Transverse colon (tissue), 4 donors: Measurements from ENCODE around the gene FBLN7. TPM values are rescaled to one million over a fixed set of nuclear protein-coding genes. Genes with fewer than 3 reads are reported as not detected.

Source experiments
- DNase-seq: peaks from one replicate; pipeline ENCODE4 v3.0.0-alpha.2; 2019
- H3K27ac ChIP-seq, 4 donors: fragments of 200-600 bp; sonication (generic); 2 replicates each; pipeline ENCODE4 v1.5.1; 2016 to 2018; ENCODE audit warnings: inconsistent platforms in 4 of 4
- H3K27me3 ChIP-seq: fragments of 200-600 bp; sonication (generic); 2 replicates; pipeline ENCODE4 v1.5.1; 2017; ENCODE audit warnings: inconsistent platforms
- H3K36me3 ChIP-seq, 4 donors: fragments of 200-600 bp; sonication (generic); 2 replicates each; pipeline ENCODE4 v1.5.1; 2017 to 2019; ENCODE audit warnings: inconsistent platforms in 4 of 4
- H3K4me1 ChIP-seq, 4 donors: fragments of 200-600 bp; sonication (generic); 2 replicates each; pipeline ENCODE4 v1.5.1; 2017 to 2020; ENCODE audit warnings: inconsistent platforms in 4 of 4
- H3K4me3 ChIP-seq, 4 donors: fragments of 200-600 bp; sonication (generic); 1 replicate in 1 of 4; 2 replicates in 3 of 4; pipeline versions ENCODE4 v1.5.1 to v1.6.1; 2017 to 2019; ENCODE audit warnings: inconsistent platforms in 4 of 4
- H3K9me3 ChIP-seq, 2 donors: fragments of 200-600 bp; sonication (generic); 2 replicates each; pipeline ENCODE4 v1.5.1; 2017 to 2019; ENCODE audit warnings: inconsistent platforms in 2 of 2
- CTCF ChIP-seq, 5 experiments: fragments of 200-600 bp in 3 of 5; fragments of 450-650 bp in 2 of 5; sonication (generic) in 3 of 5; IDR thresholded peaks; 1 replicate in 2 of 5; 2 replicates in 3 of 5; pipeline ENCODE4 v1.5.1; 2016 to 2017; ENCODE audit warnings: antibody characterized with exemption in 5 of 5, inconsistent platforms in 3 of 5, mild to moderate bottlenecking in 2 of 5, moderate library complexity in 1 of 5
- EP300 ChIP-seq: sonication (generic); formaldehyde crosslinking; IDR thresholded peaks from one replicate; pipeline ENCODE4 v1.6.1; 2017; ENCODE audit warnings: antibody characterized with exemption, low read depth
- POLR2A ChIP-seq: fragments of 450-650 bp; IDR thresholded peaks from one replicate; pipeline ENCODE4 v1.6.1; 2016; ENCODE audit warnings: antibody characterized with exemption, mild to moderate bottlenecking, moderate library complexity
- POLR2AphosphoS5 ChIP-seq, 3 donors: sonication (generic); formaldehyde crosslinking; IDR thresholded peaks; one replicate each; pipeline ENCODE4 v1.6.1; 2016; ENCODE audit warnings: antibody characterized with exemption in 3 of 3
- WGBS, 2 donors: methylation state at CpG; one replicate each; pipeline ENCODE4 v1.1.5; 2018; ENCODE audit warnings: low coverage in 1 of 2; 5-methylcytosine and 5-hydroxymethylcytosine counted together
- in situ Hi-C, 4 donors: fragments of 200-750 bp; cut with MboI; loops; one replicate each; pipeline versions ENCODE4 v1.15.0 to v1.15.1; 2017; ENCODE audit warnings: low sequenced_read_pairs in 3 of 4, low pct_ligation_motif_present in 1 of 4, low pct_unique_long_range_greater_than_20kb in 1 of 4
- intact Hi-C: fragments of 100-400 bp; cut with DNase I; formaldehyde crosslinking; loops from one replicate; pipeline ENCODE4 v1.15.1; 2023; ENCODE audit warnings: low total_unique reads
- total RNA-seq, 4 donors: library from RNA; depleted of rRNA; stranded (reverse); fragments of >200 nt; gene quantifications; one replicate each; pipeline ENCODE4 v1.1.0, GENCODE V29; 2016

Gene FBLN7
- 1 to 10 TPM in 2 of 4 donors, not detected in 2; 1.2 to 2.9 TPM for total RNA-seq

- Histone ChIP-seq H3K4me1 (peaks cover 0 to 10% (median 7%) of the 10 kb centered on the region in 4 donors), H3K27ac (no peak within 1 kb of the TSS), H3K36me3 (no peaks in the 10 kb centered on the region), H3K27me3 (peaks cover 29% of the 10 kb centered on the region), H3K4me3 (peak within 1 kb of the TSS; percentile 16 to 53 (median 46)), H3K9me3 (no peaks in the 10 kb centered on the region)
- intact Hi-C loops (no loop called here), in situ Hi-C loops (no loop called here)
- TF ChIP-seq POLR2A (no peak), CTCF (IDR thresholded peaks at IDR 0.05) (no peak), POLR2AphosphoS5 (IDR thresholded peaks at IDR 0.05) (no peak), EP300 (no peak)
- no peak for DNase-seq
- 6% methylated on average over 47 of the region's 84 CpGs; no CpG with 5 or more reads in 1 of the 2 donors for WGBS, 2 donors
These were observed at the start of gene FBLN7 for GRCh38 chr2:112138159-112139032. TSS of gene FBLN7 (plus strand) at chr2:112138385. CDS start at chr2:112138656, 271 bp downstream.

- no peak for TF ChIP-seq POLR2AphosphoS5 (IDR thresholded peaks at IDR 0.05)
- TF ChIP-seq CTCF (IDR thresholded peaks at IDR 0.05), result no peak
- TF ChIP-seq POLR2A, result no peak
- in situ Hi-C loops, result no loop called here
- Histone ChIP-seq H3K27me3 (no peaks in the 10 kb centered on the region), H3K4me1 (peaks cover 0 to 5% (median 0%) of the 10 kb centered on the region in 4 donors), H3K36me3 (peaks cover 0 to 61% (median 18%) of the 10 kb centered on the region in 4 donors), H3K4me3 (no peak overlapping the region), H3K27ac (no peak overlapping the region), H3K9me3 (no peaks in the 10 kb centered on the region)
- DNase-seq, result no peak
- intact Hi-C loops, result no loop called here
- WGBS, 2 donors, result 80 to 81% methylated on average over 5 of the region's 5 CpGs
These were observed 48.8 kb upstream of the FBLN7 start for GRCh38 chr2:112089375-112089774.

GRCh38 chr2:112092286-112093041 is 45.7 kb upstream of the FBLN7 start:
- Histone ChIP-seq H3K9me3 (no peaks in the 10 kb centered on the region), H3K36me3 (peaks cover 0 to 54% (median 17%) of the 10 kb centered on the region in 4 donors), H3K4me1 (no peaks in the 10 kb centered on the region), H3K27ac (no peak overlapping the region), H3K4me3 (no peak overlapping the region), H3K27me3 (no peaks in the 10 kb centered on the region)
- TF ChIP-seq POLR2AphosphoS5 (IDR thresholded peaks at IDR 0.05) (no peak), POLR2A (no peak), CTCF (IDR thresholded peaks at IDR 0.05) (no peak), EP300 (no peak)
- intact Hi-C loops, result no loop called here
- in situ Hi-C loops, result no loop called here
- no peak for DNase-seq
- 84 to 88% methylated on average over 6 of the region's 6 CpGs for WGBS, 2 donors

GRCh38 chr2:112093216-112093615 is 45.0 kb upstream of the FBLN7 start:
- Histone ChIP-seq H3K4me3 (no peak overlapping the region), H3K4me1 (no peaks in the 10 kb centered on the region), H3K36me3 (peaks cover 0 to 54% (median 17%) of the 10 kb centered on the region in 4 donors), H3K9me3 (no peaks in the 10 kb centered on the region), H3K27me3 (no peaks in the 10 kb centered on the region), H3K27ac (no peak overlapping the region)
- in situ Hi-C loops, result no loop called here
- intact Hi-C loops, result no loop called here
- 40 to 73% methylated on average over 1 of the region's 1 CpG for WGBS, 2 donors
- DNase-seq, result no peak
- no peak for TF ChIP-seq POLR2A
- TF ChIP-seq POLR2AphosphoS5 (IDR thresholded peaks at IDR 0.05), result no peak
- no peak for TF ChIP-seq CTCF (IDR thresholded peaks at IDR 0.05)
- no peak for TF ChIP-seq EP300
